ENCODE measurements around the gene PPP5C. TPM values are rescaled to one million over a fixed set of nuclear protein-coding genes. Genes with fewer than 3 reads are reported as not detected.

PPP5C gene
- total and polyA plus RNA-seq, 9 of the 15 experiments (the other 6 are each of a cell fraction or from before 2014, with no cell fraction given), result 1.9 to 166 (median 108) TPM

- intact Hi-C loops (cut with micrococcal nuclease) (loop anchor here (2.0 kb wide), 1 partner anchor 27 kb away; no protein-coding TSS in a partner anchor), in situ Hi-C loops (cut with MboI) (no loop called here)
- Histone ChIP-seq H3K27me3 (ENCODE audit: control insufficient read depth in 2 of 2, insufficient read depth in 2 of 2, low read length in 2 of 2) (peaks cover 35 to 37% of the 10 kb centered on the region in 2 experiments), H3K9me1 (ENCODE audit: control insufficient read depth, insufficient read depth, low read length) (no peaks in the 10 kb centered on the region), H3K9ac (ENCODE audit: insufficient read depth in 1 of 2, low read depth in 2 of 2, low read length in 2 of 2) (no peak overlapping the region), H3K4me1 (replicated peaks in 1 of 2; ENCODE audit: control insufficient read depth in 2 of 2, insufficient read depth in 2 of 2, low read length in 2 of 2) (peaks cover 0 to 11% of the 10 kb centered on the region in 2 experiments; a peak in 2 of 5 replicates), H3K4me3 (no peak overlapping the region), H3K4me2 (ENCODE audit: insufficient read depth, low read length) (no peak overlapping the region), H2AFZ (ENCODE audit: low read depth, low read length) (no peak overlapping the region), H3K9me3 (replicated peaks; ENCODE audit: control insufficient read depth, insufficient read depth, low read depth, low read length) (no peaks in the 10 kb centered on the region), H3K27ac (ENCODE audit: extremely low read depth, low read depth, low read length) (no peak overlapping the region), H3K79me2 (ENCODE audit: control insufficient read depth, insufficient read depth, low read length) (no peaks in the 10 kb centered on the region), H3K36me3 (ENCODE audit: control insufficient read depth, insufficient read depth, low read length) (no peaks in the 10 kb centered on the region), H4K20me1 (replicated peaks; ENCODE audit: control insufficient read depth, insufficient read depth, low read length) (no peaks in the 10 kb centered on the region; the same call in 1 of the 2 replicates)
- ATAC-seq (peak; percentile 90), FAIRE-seq (no peak), DNase-seq (ENCODE audit: extremely low read depth in 1 of 4, low spot score in 3 of 4) (peak; percentile 36 to 60 (median 48))
- BruUV-seq (replicated peaks), result no TSS peak
- ChIA-PET POLR2A (interaction anchor here (0.7 to 1.4 kb wide), 8 partner anchors 12 to 238 kb away, joined by 3 to 8 read pairs (median 4); partner anchors contain the start of gene CCDC8), CTCF (ENCODE audit: low intra/inter-chr PET ratio) (interaction anchor here (0.5 to 1.3 kb wide), 3 partner anchors 29 to 85 kb away, joined by 3 to 11 read pairs (median 5); no protein-coding TSS in a partner anchor)
- WGBS (ENCODE audit: insufficient coverage, low coverage, missing lambda C conversion rate), result 12% methylated on average over 5 of the region's 10 CpGs
- TF ChIP-seq RAD21 (CRISPR knock-in tag; conservative IDR thresholded peaks at IDR 0.05 in 1 of 2, IDR thresholded peaks at IDR 0.05 in 1 of 2), result peak; percentile 21 to 74; a peak in 2 of 4 replicates
- no peak for TF ChIP-seq TAL1 (IDR thresholded peaks at IDR 0.05)
- peak; percentile 19; the same call in 1 of the 2 replicates for TF ChIP-seq SMC3 (conservative IDR thresholded peaks at IDR 0.05; ENCODE audit: insufficient read depth, low read depth, low read length)
- TF ChIP-seq E2F6 (IDR thresholded peaks at IDR 0.05; ENCODE audit: borderline replicate concordance in 1 of 2, extremely low read depth in 1 of 2, insufficient read depth in 1 of 2, insufficient read length in 1 of 2, low read depth in 1 of 2, low read length in 1 of 2, poor library complexity in 1 of 2, severe bottlenecking in 1 of 2), result peak in 1 of 2 experiments; percentile 10
- peak; percentile 66 to 85 (median 79) for TF ChIP-seq CTCF (IDR thresholded peaks at IDR 0.05 in 2 of 3, conservative IDR thresholded peaks at IDR 0.05 in 1 of 3; ENCODE audit: insufficient read depth in 2 of 3, low read depth in 1 of 3, low read length in 3 of 3)
- TF ChIP-seq CC2D1A (IDR thresholded peaks at IDR 0.05), result peak; percentile 50; the same call in 1 of the 2 replicates
- TF ChIP-seq MAZ (CRISPR knock-in tag; conservative IDR thresholded peaks at IDR 0.05 in 1 of 2, IDR thresholded peaks at IDR 0.05 in 1 of 2), result 0 out of 4 replicates have a peak, but pooled peaks of 1 of the 2 experiments have one; percentile 24
- TF ChIP-seq REST (IDR thresholded peaks at IDR 0.05; ENCODE audit: borderline replicate concordance), result peak; percentile 73
- TF ChIP-seq REST (CRISPR knock-in tag; IDR thresholded peaks at IDR 0.05; ENCODE audit: low read depth), result no peak
Observed at GRCh38 chr19:46431824-46432223, 84.9 kb downstream of the PPP5C start.
